Right lobe of liver (tissue), 6 donors: ENCODE results near the gene ALK. TPM values are rescaled to one million over a fixed set of nuclear protein-coding genes. Genes with fewer than 3 reads are reported as not detected.

ENCODE experiments used
- ATAC-seq, 4 donors: fragments of 200-7000 bp; cut with Tn5 transposase; one replicate each; pipeline ENCODE4 v1.9.1; 2020; ENCODE audit warnings: mild to moderate bottlenecking in 4 of 4, moderate library complexity in 4 of 4
- DNase-seq, 3 donors: peaks; one replicate each; pipeline ENCODE4 v3.0.0-alpha.2; 2020
- H3K27ac ChIP-seq, 3 donors: fragments of 200-600 bp; one replicate each; pipeline ENCODE4 v1.8.0; 2022
- H3K27me3 ChIP-seq, 2 donors: fragments of 200-600 bp; one replicate each; pipeline ENCODE4 v1.8.0; 2022
- H3K36me3 ChIP-seq, 4 donors: fragments of 200-600 bp; sonication (generic) in 1 of 4; one replicate each; pipeline versions ENCODE4 v1.5.1 to v1.8.0; 2017 to 2022; ENCODE audit warnings: control low read depth in 1 of 4
- H3K4me1 ChIP-seq, 4 donors: fragments of 200-600 bp; sonication (generic) in 1 of 4; one replicate each; pipeline versions ENCODE4 v1.5.1 to v1.8.0; 2017 to 2022; ENCODE audit warnings: control low read depth in 1 of 4
- H3K4me3 ChIP-seq, 3 donors: fragments of 200-600 bp; one replicate each; pipeline ENCODE4 v1.8.0; 2022
- H3K9me3 ChIP-seq, 4 donors: fragments of 200-600 bp; sonication (generic) in 1 of 4; one replicate each; pipeline versions ENCODE4 v1.5.1 to v1.8.0; 2017 to 2022; ENCODE audit warnings: control low read depth in 1 of 4
- CTCF ChIP-seq, 4 donors: fragments of 200-600 bp in 3 of 4; fragments of 450-650 bp in 1 of 4; IDR thresholded peaks; one replicate each; pipeline versions ENCODE4 v1.5.1 to v1.8.0; 2016 to 2022; ENCODE audit warnings: antibody characterized with exemption in 4 of 4, mild to moderate bottlenecking in 2 of 4
- POLR2A ChIP-seq: fragments of 450-650 bp; IDR thresholded peaks from one replicate; pipeline ENCODE4 v1.6.1; 2017; ENCODE audit warnings: antibody characterized with exemption, mild to moderate bottlenecking
- WGBS: methylation state at CpG from one replicate; pipeline ENCODE4 v1.1.6; 2018; ENCODE audit warnings: low coverage, low lambda C conversion rate; ENCODE audit not compliant: insufficient coverage; ENCODE audit errors: missing lambda C conversion rate; 5-methylcytosine and 5-hydroxymethylcytosine counted together
- intact Hi-C, 2 donors: fragments of 100-400 bp; cut with DNase I; formaldehyde crosslinking; loops; one replicate each; pipeline versions ENCODE4 v1.11.2 to v1.14.1; 2022
- total RNA-seq, 6 experiments: library from RNA; depleted of rRNA in 2 of 6; stranded (reverse); fragments of >200 nt in 2 of 6; fragmentation: NEBNext Ultra II Directional in 3 of 6; extraction: Animal tissue kit (Norgen Biotek cat#: 25700) in 3 of 6; gene quantifications; one replicate each; pipeline versions ENCODE4 v1.1.0 to v1.2.4, GENCODE V29; 2016 to 2023
- donor health status: DM: no; HTN: yes; CAD: no.
- donor health status: DM: no; HTN: no; CAD: no.
- donor health status: DM: no; HTN: no; CAD: no.
- donor health status: DM: no; HTN: yes; CAD: no.
- donor health status: DM: no; HTN: yes; CAD: no.

Gene ALK
- total RNA-seq, 6 experiments from 2014 or later = 0.04 to 0.06 TPM; not detected in 4

- ATAC-seq = no peak
- TF ChIP-seq CTCF (IDR thresholded peaks at IDR 0.05) = no peak
- no peak for TF ChIP-seq POLR2A
- Histone ChIP-seq H3K27me3 (no peaks in the 10 kb centered on the region), H3K36me3 (no peaks in the 10 kb centered on the region), H3K4me1 (no peaks in the 10 kb centered on the region), H3K4me3 (no peak overlapping the region), H3K27ac (no peak overlapping the region), H3K9me3 (no peaks in the 10 kb centered on the region)
- WGBS = 100% methylated on average over 1 of the region's 2 CpGs
- intact Hi-C loops = no loop called here
- DNase-seq = no peak
These were observed 262.2 kb downstream of the ALK start for GRCh38 chr2:29659178-29659577.

DNA sequence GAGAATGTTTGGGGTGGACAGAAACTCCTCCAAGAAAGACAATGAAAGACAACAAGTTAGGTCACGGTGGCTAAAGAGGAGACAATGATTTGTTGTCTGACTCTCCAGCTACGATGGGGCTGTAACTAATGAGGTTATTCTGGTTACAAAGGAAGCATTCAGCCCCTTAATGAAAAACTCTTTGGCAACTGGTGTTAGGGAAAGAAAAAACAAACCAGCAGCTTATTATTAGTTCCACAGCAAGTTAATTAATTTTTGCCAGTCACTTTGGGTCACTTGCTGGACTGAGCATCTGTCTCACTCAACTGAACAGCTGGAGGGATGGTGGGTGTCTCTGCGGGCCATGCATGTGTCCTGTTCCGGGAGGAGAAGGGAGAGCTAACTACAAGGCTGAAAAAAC, 263.7 kb downstream of the ALK start:
- Histone ChIP-seq H3K9me3 (no peaks in the 10 kb centered on the region), H3K4me1 (no peaks in the 10 kb centered on the region), H3K27me3 (no peaks in the 10 kb centered on the region), H3K27ac (no peak overlapping the region), H3K36me3 (no peaks in the 10 kb centered on the region), H3K4me3 (no peak overlapping the region)
- TF ChIP-seq CTCF (IDR thresholded peaks at IDR 0.05) = no peak
- TF ChIP-seq POLR2A = no peak
- ATAC-seq (no peak), DNase-seq (no peak)
- intact Hi-C loops = no loop called here
- WGBS = 41% methylated on average over 3 of the region's 4 CpGs

GRCh38 chr2:29655391-29656086, 265.8 kb downstream of the ALK start:
- no peaks in the 10 kb centered on the region for H3K4me1 ChIP-seq
- TF ChIP-seq CTCF (IDR thresholded peaks at IDR 0.05) = no peak
- no peak for TF ChIP-seq POLR2A
- intact Hi-C loops = no loop called here
- H3K27ac ChIP-seq = no peak overlapping the region
- no peaks in the 10 kb centered on the region for H3K27me3 ChIP-seq
- H3K4me3 ChIP-seq = no peak overlapping the region
- no peaks in the 10 kb centered on the region for H3K36me3 ChIP-seq
- DNase-seq (no peak), ATAC-seq (no peak)
- WGBS = 43% methylated on average over 3 of the region's 3 CpGs
- H3K9me3 ChIP-seq = no peaks in the 10 kb centered on the region

GRCh38 chr2:29650631-29651097, 270.7 kb downstream of the ALK start:
- Histone ChIP-seq H3K9me3 (peaks cover 0 to 4% (median 0%) of the 10 kb centered on the region in 4 donors), H3K36me3 (no peaks in the 10 kb centered on the region), H3K4me1 (no peaks in the 10 kb centered on the region), H3K27me3 (no peaks in the 10 kb centered on the region), H3K27ac (no peak overlapping the region), H3K4me3 (no peak overlapping the region)
- intact Hi-C loops = no loop called here
- ATAC-seq = no peak
- DNase-seq = no peak
- WGBS = 74% methylated on average over 7 of the region's 8 CpGs
- TF ChIP-seq CTCF (IDR thresholded peaks at IDR 0.05) = no peak
- no peak for TF ChIP-seq POLR2A
